Mesendoderm (in vitro differentiated cells): ENCODE results near the gene GLUD1.
A peak's percentile ranks its signal among the peaks of the same experiment; 100 is the strongest.
"Not testable (repeated sequence)": the region's sequence is repeated elsewhere in the genome, so short reads cannot be mapped to it uniquely, and the experiment has no call there.

ENCODE experiments used
- DNase-seq: peaks from one replicate; pipeline ENCODE4 v3.0.0; 2013
- H2AK5ac ChIP-seq: 2 replicates; pipeline ENCODE4 v1.6.1; 2013; ENCODE audit warnings: low read length, inconsistent platforms
- H2BK120ac ChIP-seq: 2 replicates; pipeline ENCODE4 v1.6.1; 2013; ENCODE audit warnings: low read depth, mild to moderate bottlenecking, low read length, moderate library complexity, mixed read lengths
- H2BK15ac ChIP-seq: replicated peaks from 2 replicates; pipeline ENCODE4 v1.6.1; 2013; ENCODE audit warnings: low read depth, mild to moderate bottlenecking, moderate library complexity
- H2BK5ac ChIP-seq: 2 replicates; pipeline ENCODE4 v1.6.1; 2013; ENCODE audit warnings: low read length, inconsistent platforms
- H3K18ac ChIP-seq: 2 replicates; pipeline ENCODE4 v1.6.1; 2013; ENCODE audit warnings: mild to moderate bottlenecking, low read length, mixed read lengths
- H3K23ac ChIP-seq: one replicate; pipeline ENCODE4 v1.6.1; 2013; ENCODE audit warnings: low read length
- H3K27ac ChIP-seq: 2 replicates; pipeline ENCODE4 v1.5.1; 2013; ENCODE audit warnings: low read depth, mild to moderate bottlenecking, inconsistent platforms, low read length, moderate library complexity
- H3K27me3 ChIP-seq: 2 replicates; pipeline ENCODE4 v1.6.1; 2013; ENCODE audit warnings: low read length, control low read depth, mild to moderate bottlenecking, inconsistent platforms; ENCODE audit not compliant: insufficient read depth, poor library complexity
- H3K36me3 ChIP-seq: 2 replicates; pipeline ENCODE4 v1.6.1; 2013; ENCODE audit warnings: low read length, inconsistent platforms; ENCODE audit not compliant: control insufficient read depth, insufficient read depth
- H3K4ac ChIP-seq: one replicate; pipeline ENCODE4 v1.6.1; 2013; ENCODE audit warnings: low read depth, mild to moderate bottlenecking, low read length, moderate library complexity
- H3K4me1 ChIP-seq: 2 replicates; pipeline ENCODE4 v1.6.1; 2013; ENCODE audit warnings: low read depth, low read length, inconsistent platforms; ENCODE audit not compliant: control insufficient read depth
- H3K4me2 ChIP-seq: 2 replicates; pipeline ENCODE4 v1.6.1; 2013; ENCODE audit warnings: low read length
- H3K4me3 ChIP-seq: 2 replicates; pipeline ENCODE4 v1.5.1; 2013; ENCODE audit warnings: mild to moderate bottlenecking, low read length
- H3K56ac ChIP-seq: one replicate; pipeline ENCODE4 v1.6.1; 2013; ENCODE audit warnings: low read length
- H3K79me1 ChIP-seq: 2 replicates; pipeline ENCODE4 v1.6.1; 2013; ENCODE audit warnings: low read length, inconsistent platforms
- H3K79me2 ChIP-seq: 2 replicates; pipeline ENCODE4 v1.6.1; 2013; ENCODE audit warnings: mild to moderate bottlenecking, low read length; ENCODE audit not compliant: control insufficient read depth, insufficient read depth
- H3K9ac ChIP-seq: 2 replicates; pipeline ENCODE4 v1.6.1; 2013; ENCODE audit warnings: low read length, inconsistent platforms
- H4K5ac ChIP-seq: one replicate; pipeline ENCODE4 v1.6.1; 2013; ENCODE audit warnings: low read length
- H4K8ac ChIP-seq: one replicate; pipeline ENCODE4 v1.6.1; 2013; ENCODE audit warnings: low read depth, mild to moderate bottlenecking, control low read depth, low read length, moderate library complexity
- WGBS: extraction: QIAGEN DNeasy Blood & Tissue Kit; methylation state at CpG from one replicate; pipeline ENCODE4 v1.1.7; 2013; ENCODE audit warnings: low lambda C conversion rate, missing lambda C conversion rate; ENCODE audit not compliant: insufficient coverage; ENCODE audit errors: extremely low coverage; 5-methylcytosine and 5-hydroxymethylcytosine counted together

The GLUD1 gene

DNA sequence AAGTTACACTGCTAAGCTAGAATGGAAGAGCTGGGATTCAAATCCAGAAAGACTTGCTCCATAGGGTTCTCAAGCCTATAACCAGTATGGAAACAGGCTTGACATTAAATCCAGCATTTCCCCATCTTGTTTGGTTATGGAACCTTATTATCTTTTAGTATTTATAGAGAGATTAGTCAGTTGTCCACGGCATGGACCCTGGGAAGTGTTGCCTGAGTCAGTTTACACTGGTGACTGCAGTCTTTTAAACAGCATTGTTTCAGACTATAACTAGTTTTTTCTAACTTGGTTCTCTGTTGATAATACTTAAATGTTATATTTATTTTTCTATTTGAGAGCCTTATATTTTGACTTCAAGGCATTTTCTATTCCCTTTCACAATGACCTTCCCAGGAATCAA, 23.5 kb upstream of the GLUD1 start:
- not testable (repeated sequence) for H3K23ac ChIP-seq, DNase-seq, H4K8ac ChIP-seq, H3K4me1 ChIP-seq, H3K4ac ChIP-seq, H3K27me3 ChIP-seq, H3K27ac ChIP-seq, H2BK5ac ChIP-seq, H3K18ac ChIP-seq, H3K79me2 ChIP-seq, H3K36me3 ChIP-seq, H3K9ac ChIP-seq, H3K56ac ChIP-seq, H2BK15ac ChIP-seq, H2BK120ac ChIP-seq, H3K4me2 ChIP-seq, H4K5ac ChIP-seq, H3K79me1 ChIP-seq, H3K4me3 ChIP-seq, H2AK5ac ChIP-seq
- no CpG with 5 or more reads among the region's 1 CpG for WGBS

DNA sequence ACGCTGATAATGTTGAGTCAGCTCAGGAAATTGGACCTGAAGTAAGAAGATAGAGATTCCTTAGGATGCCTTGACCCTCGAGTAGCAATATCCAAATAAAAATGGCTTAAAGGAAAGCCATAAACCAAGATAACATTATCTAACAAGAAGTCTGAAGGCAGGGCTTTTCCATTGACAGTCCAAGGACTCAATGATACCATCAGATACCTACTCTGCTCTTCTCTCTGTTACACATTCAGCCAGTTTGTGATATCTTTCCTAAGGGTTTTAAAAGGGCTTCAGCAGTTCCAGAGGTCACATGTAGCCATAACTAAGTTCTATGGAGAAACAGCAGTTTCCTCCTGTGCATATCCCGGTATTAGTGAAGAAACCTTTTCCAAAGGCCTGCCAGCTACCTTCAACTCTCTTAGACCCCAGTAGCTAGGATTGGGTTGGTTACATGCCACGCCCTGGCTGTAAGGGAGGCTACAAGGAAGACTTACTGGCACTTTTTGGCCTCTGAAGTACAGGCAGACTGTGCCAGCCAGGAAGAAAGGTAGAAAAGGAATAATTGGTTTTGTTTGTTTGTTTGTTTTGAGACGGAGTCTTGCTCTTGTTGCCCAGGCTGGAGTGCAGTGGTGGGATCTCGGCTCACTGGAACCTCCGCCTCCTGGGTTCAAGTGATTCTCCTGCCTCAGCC, 10.9 kb upstream of the GLUD1 start:
- Histone ChIP-seq H3K4me3 (no peak overlapping the region), H2BK15ac (no peak overlapping the region), H3K9ac (no peak overlapping the region), H3K23ac (no peak overlapping the region), H3K4ac (no peak overlapping the region), H3K4me1 (no peaks in the 10 kb centered on the region), H3K79me1 (no peaks in the 10 kb centered on the region), H4K5ac (no peak overlapping the region), H3K36me3 (peaks cover 3% of the 10 kb centered on the region), H3K27me3 (no peaks in the 10 kb centered on the region), H2AK5ac (no peak overlapping the region), H2BK5ac (no peak overlapping the region), H4K8ac (no peak overlapping the region), H2BK120ac (no peak overlapping the region), H3K56ac (no peak overlapping the region), H3K27ac (no peak overlapping the region), H3K18ac (no peak overlapping the region), H3K4me2 (no peak overlapping the region), H3K79me2 (no peaks in the 10 kb centered on the region)
- WGBS, result no CpG with 5 or more reads among the region's 7 CpGs
- DNase-seq, result no peak

DNA sequence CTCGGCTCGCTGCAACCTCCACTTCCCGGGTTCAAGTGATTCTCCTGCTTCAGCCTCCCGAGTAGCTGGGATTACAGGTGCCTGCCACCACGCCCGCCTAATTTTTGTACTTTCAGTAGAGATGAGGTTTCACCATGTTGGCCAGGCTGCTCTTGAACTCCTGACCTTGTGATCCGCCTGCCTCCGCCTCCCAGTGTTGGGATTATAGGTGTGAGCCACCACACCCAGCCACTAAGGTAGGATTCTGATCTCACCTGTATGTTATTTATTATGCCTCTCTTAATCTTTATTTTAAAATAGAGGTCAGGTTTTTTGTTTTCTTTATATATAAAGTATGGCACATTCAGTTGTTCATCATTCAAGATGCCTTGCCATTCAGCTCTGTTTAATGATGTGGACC, 10.1 kb upstream of the GLUD1 start:
- not testable (repeated sequence) for H3K4ac ChIP-seq, H3K27ac ChIP-seq, H2BK15ac ChIP-seq, H3K4me3 ChIP-seq, H4K8ac ChIP-seq, H3K4me1 ChIP-seq, H3K79me1 ChIP-seq, H3K79me2 ChIP-seq, H3K27me3 ChIP-seq, H3K56ac ChIP-seq, H2AK5ac ChIP-seq, H2BK5ac ChIP-seq, H3K9ac ChIP-seq, H4K5ac ChIP-seq, DNase-seq, H3K4me2 ChIP-seq, H3K23ac ChIP-seq, H3K36me3 ChIP-seq, H3K18ac ChIP-seq, H2BK120ac ChIP-seq
- WGBS, result no CpG with 5 or more reads among the region's 8 CpGs

DNA sequence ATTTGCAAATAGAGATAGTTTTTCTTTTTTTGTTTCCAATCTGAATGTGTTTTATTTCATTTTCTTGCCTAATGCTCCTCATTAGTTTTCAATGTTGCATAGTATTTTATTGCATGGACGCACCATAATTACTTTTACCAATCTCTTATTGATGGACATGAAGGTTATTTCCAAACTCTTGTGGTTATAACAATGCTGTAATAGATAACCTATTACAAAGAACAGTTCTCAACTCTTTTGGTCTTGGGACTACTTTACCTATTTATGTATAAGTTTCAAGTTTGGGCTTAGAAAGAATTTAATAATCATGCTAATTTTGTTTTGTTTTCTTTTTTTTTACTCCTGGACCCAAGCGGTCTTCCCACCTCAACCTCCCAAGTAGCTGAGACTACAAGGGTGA, 7.4 kb upstream of the GLUD1 start:
- H3K4ac ChIP-seq, result no peak overlapping the region
- no peak overlapping the region for H3K23ac ChIP-seq
- no peak overlapping the region for H2BK5ac ChIP-seq
- no peak overlapping the region for H3K18ac ChIP-seq
- no peak overlapping the region for H2BK120ac ChIP-seq
- H3K36me3 ChIP-seq, result peaks cover 3% of the 10 kb centered on the region
- H3K79me2 ChIP-seq, result no peaks in the 10 kb centered on the region
- H3K79me1 ChIP-seq, result no peaks in the 10 kb centered on the region
- H3K27me3 ChIP-seq, result no peaks in the 10 kb centered on the region
- H3K9ac ChIP-seq, result no peak overlapping the region
- H3K4me1 ChIP-seq, result no peaks in the 10 kb centered on the region
- no peak for DNase-seq
- H3K27ac ChIP-seq, result no peak overlapping the region
- no peak overlapping the region for H3K4me3 ChIP-seq
- WGBS, result no CpG with 5 or more reads among the region's 2 CpGs
- no peak overlapping the region for H2BK15ac ChIP-seq
- H2AK5ac ChIP-seq, result no peak overlapping the region
- no peak overlapping the region for H4K5ac ChIP-seq
- H4K8ac ChIP-seq, result no peak overlapping the region
- H3K4me2 ChIP-seq, result no peak overlapping the region
- H3K56ac ChIP-seq, result no peak overlapping the region

DNA sequence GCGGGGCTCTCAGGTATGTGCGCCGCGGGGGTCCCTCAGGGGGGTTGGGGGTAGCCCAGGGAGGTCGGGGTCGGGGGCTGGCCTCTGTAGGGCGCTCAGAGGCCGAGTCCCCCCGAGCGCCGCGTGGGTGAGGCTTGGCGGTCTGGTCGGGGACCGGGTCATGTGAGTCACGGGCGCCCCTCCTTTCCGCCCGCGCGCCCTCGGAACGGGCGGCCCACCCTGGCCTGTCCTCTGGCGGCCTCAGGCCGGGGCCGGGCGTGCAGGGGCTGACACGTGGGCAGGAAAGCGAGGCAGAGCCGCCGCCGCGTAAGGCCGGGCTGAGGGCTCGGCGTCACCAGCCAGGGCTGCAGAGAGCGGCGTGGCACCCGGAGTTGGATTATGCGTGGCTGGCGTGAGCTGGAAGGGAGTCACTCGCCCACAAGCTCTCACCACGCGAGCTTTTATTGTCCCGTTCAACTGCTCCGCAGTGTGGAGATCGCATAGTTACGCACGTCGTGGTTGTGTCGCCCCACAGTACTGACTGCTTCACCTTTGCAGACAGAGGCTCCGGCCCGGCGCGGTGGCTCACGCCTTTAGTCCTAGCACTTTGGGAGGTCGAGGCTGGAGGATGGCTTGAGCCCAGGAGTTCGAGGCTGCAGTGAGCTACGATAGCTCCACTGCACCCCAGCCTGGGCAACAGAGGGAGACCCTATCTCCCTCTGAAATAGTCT, 748 bp upstream of the GLUD1 start:
- H3K4ac ChIP-seq, result peak overlapping the region; percentile 70
- peak overlapping the region; percentile 95 for H3K23ac ChIP-seq
- H3K4me2 ChIP-seq, result peak overlapping the region; percentile 63
- no peak overlapping the region for H2BK120ac ChIP-seq
- H3K79me2 ChIP-seq, result peaks cover 25% of the 10 kb centered on the region
- peak overlapping the region; percentile 88 for H3K27ac ChIP-seq
- H4K5ac ChIP-seq, result no peak overlapping the region
- H3K4me1 ChIP-seq, result no peaks in the 10 kb centered on the region
- H3K36me3 ChIP-seq, result no peaks in the 10 kb centered on the region
- no peak overlapping the region for H4K8ac ChIP-seq
- H3K27me3 ChIP-seq, result no peaks in the 10 kb centered on the region
- H2AK5ac ChIP-seq, result peak overlapping the region; percentile 6
- peak overlapping the region; percentile 92 for H3K9ac ChIP-seq
- H2BK5ac ChIP-seq, result peak overlapping the region; percentile 57
- H2BK15ac ChIP-seq, result no peak overlapping the region
- peaks cover 4% of the 10 kb centered on the region for H3K79me1 ChIP-seq
- WGBS, result no CpG with 5 or more reads among the region's 60 CpGs
- H3K56ac ChIP-seq, result peak overlapping the region; percentile 98
- peak overlapping the region; percentile 81 for H3K18ac ChIP-seq
- peak overlapping the region; percentile 88 for H3K4me3 ChIP-seq
- DNase-seq, result peak; percentile 84
